GM19468 (cell line): ENCODE results near the gene DPP4.

Source experiments
- ATAC-seq: cut with Tn5 transposase; IDR thresholded peaks from one replicate; pipeline ENCODE4 v1.9.1; 2021; ENCODE audit warnings: mild to moderate bottlenecking, moderate library complexity, moderate number of reproducible peaks; ENCODE audit not compliant: unreplicated experiment; ENCODE audit errors: extremely low read depth

DPP4 gene

GRCh38 chr2:162073888-162074631, at the start of gene DPP4:
DPP4 (minus strand) TSS chr2:162074215; CDS start chr2:162073981, 234 bp downstream.
- ATAC-seq, result peak; percentile 97

DNA sequence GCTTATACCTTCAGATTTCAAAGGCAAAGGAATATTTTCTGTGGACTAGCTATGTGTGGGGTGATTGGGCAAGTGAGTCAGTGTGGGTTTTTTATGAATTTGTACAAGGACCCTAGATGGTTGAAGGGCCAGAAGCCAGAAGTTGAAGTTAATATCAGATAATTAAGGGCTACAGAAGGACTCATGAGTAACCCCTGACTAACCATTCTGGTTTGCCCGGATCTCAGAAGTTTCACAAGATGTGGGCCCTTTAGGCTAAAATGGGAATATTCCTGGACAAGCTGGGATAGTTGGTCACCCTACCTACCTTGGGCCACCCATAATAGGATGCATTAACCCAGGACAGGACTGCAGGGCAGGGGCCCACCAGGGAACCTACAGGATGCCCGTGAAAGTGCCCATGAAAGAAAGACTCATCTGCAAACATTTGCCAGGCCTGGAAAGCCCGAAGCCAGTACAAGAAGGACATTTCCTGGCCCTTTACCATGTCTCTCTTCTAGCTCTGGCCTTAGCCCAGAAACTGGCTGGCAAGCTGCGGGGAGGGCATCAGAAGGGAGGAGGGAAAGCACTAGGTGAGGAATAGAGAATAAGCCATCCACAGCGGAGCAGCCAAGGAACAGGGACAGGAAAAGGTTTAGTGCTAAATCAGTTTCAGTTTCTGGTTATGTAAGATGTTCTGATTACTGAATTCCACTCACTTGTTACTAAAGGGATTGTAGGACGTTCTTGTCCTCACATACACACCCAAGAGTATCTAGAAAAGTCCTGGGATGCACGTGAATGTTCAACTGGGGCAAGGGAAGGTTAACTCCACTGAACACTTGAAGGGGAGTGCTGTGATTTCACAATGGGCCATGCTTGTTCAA, 44.4 kb upstream of the DPP4 start:
- no peak for ATAC-seq

- no peak for ATAC-seq
These were observed 42.3 kb upstream of the DPP4 start for GRCh38 chr2:162116352-162116751.

GRCh38 chr2:162115076-162115475, 41.1 kb upstream of the DPP4 start:
- no peak for ATAC-seq

GRCh38 chr2:162114271-162114670, 40.3 kb upstream of the DPP4 start:
- no peak for ATAC-seq

DNA sequence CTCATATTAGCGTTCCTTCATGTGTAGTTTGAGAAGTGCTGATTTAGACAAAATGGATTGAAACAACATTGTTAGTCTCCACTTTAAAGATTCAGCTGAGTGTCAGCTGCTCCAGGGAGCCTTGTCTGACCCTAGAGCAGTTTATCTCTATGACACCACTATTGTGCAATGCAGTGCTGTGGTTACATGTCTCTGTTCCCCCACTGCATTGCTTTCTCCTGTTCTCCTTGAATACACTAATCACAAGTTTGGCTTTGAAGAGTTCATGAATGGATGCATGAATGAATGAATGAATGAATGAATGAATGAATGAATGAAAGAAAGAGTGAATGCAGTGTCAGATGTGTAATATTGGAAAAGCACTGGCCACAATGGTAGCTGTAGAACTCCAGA, 39.8 kb upstream of the DPP4 start:
- ATAC-seq, result no peak

DNA sequence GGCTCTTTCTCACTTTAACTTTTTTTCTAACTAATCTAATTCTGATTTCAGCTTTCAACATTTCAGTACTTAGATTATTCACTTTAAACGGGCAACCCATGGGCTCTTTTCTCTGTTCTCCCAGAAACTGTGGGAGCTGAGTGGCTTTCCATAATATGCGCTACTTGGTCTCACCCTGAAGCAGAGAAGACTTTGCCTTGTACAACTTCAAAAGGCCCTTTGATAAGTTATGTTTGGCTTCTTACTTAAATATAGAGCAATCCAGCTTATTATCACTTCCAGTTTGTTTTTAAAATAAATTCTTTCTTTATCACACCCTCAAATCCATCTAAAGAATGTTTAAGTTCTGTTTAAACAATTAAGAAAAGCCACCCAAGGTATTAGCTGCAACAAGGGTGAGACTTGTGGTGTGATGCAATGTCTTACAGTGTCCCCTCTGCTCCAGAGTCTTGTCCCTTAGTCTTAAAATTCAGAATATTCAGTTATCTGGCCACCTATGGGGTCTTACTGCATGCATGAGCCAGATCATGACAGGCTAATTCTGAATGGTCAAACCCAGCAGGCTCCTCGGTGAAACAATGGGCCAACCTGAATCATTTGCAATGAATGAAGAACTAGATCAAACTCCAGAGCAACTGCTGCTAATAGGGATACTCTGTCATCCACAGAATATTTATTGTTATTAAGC, 39.2 kb upstream of the DPP4 start:
- no peak for ATAC-seq

- no peak for ATAC-seq
These were observed 38.2 kb upstream of the DPP4 start for GRCh38 chr2:162111958-162112850.

DNA sequence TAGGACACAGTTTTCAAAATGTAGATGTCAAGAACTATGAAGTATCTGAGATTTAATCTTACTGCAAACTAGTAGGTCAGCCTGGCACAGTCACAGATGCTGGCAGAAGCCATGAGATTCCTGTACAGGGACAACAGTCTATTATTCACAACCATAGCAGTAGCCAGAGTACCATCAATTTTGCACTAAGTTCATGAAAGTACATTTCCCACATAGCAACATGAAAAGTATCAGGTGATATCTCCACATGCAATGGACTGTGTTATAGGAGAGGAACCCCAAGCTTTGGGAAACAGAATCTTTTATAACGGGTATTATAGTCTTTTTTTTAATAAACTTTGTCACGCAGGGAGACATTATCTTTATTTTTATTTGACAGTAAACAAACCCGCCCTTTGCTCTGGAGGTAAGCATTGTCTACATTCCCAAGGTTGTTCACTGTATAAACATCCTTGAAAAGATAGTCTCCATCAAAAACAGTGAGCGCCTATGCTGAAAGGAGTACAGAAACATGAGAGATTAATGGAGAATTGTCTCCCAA, 33.4 kb upstream of the DPP4 start:
- no peak for ATAC-seq

- no peak for ATAC-seq
These were observed 32.7 kb upstream of the DPP4 start for GRCh38 chr2:162106746-162107145.

GRCh38 chr2:162106146-162106551, 32.1 kb upstream of the DPP4 start:
- ATAC-seq, result no peak

GRCh38 chr2:162103443-162104009, 29.5 kb upstream of the DPP4 start:
- ATAC-seq, result no peak

DNA sequence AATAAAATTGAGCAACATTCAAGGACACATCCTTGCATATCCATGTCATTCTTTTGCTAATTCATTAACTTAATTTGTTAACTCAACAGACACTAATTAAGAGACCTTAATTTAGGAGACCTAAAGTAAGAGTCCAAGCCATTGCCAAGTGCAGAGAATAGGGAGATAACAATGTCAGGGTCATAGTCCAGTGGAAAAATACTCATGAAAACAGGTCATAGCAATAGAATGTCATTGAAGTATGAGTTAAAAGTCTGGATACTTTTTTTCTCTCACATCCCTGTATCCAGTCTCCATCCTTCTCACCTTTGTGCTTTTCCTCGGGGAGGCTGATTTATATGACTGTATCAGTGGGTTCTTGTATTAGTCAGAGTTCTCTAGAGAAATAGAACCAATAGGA, 26.6 kb upstream of the DPP4 start:
- no peak for ATAC-seq

- no peak for ATAC-seq
These were observed 25.8 kb upstream of the DPP4 start for GRCh38 chr2:162099836-162100235.

- ATAC-seq, result no peak
These were observed 18.9 kb upstream of the DPP4 start for GRCh38 chr2:162092658-162093556.

DNA sequence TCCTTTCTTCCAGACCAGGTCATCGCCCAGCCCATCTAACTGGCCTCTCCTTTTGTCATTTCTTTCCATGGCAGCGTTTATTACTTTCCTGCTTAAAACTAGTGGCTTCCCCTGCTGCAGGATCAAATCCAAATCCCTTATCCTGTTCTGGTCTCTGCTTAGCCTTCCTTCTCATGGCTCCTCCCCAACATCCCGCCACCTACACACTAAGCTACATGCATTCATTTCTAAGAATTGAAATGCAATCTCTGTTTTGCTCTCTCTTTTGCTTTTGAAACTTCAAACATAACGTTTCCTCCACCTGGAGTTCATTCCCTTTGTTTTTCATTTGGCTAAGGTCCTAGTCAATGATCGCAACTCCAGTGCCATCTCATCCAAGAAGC, 18.0 kb upstream of the DPP4 start:
- ATAC-seq, result no peak

GRCh38 chr2:162091325-162092007, 17.5 kb upstream of the DPP4 start:
- ATAC-seq, result no peak

DNA sequence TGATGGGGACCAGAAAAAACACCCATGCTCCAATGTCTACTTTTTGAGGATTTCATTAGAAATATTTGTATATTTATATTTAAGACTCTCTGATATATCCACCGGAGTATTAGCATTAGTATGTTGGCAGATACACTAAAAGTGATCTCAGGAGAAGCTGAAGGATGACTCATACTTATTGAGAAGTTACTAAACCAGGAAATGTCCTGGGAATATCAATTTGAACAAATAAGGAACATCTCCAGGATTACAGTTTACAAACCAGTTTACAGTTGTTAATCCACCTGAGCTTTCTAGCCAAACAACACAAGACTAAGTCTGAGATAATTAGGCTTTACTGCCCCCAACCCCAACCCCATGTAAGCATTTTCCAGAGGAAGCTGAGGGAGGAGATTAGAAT, 16.1 kb upstream of the DPP4 start:
- ATAC-seq, result no peak
